Camera-type eye (tissue), 1 donor: ENCODE measurements around the gene ZNF431. TPM values are rescaled to one million over a fixed set of nuclear protein-coding genes. Genes with fewer than 3 reads are reported as not detected.

Experiments used
- total RNA-seq: library from RNA; depleted of rRNA; stranded (reverse); fragments of >200 nt; gene quantifications from one replicate; pipeline ENCODE4 v1.2.3, GENCODE V29; 2014

The ZNF431 gene
- 30.1 TPM for total RNA-seq

GRCh38 chr19:21141787-21142464 lies at the start of gene ZNF431:
ZNF431 (plus strand) TSS chr19:21142040; CDS start chr19:21142184, 144 bp downstream.

Other genes with a start within 250 kb of the ZNF431 start
- gene ZNF85, start 218.8 kb upstream of the ZNF431 start, total RNA-seq = 16.5 TPM
- gene ZNF430, start 121.4 kb upstream of the ZNF431 start, total RNA-seq = 29.2 TPM
- gene ZNF714, start 59.8 kb upstream of the ZNF431 start, total RNA-seq = 38.6 TPM
- gene ZNF708, start 187.4 kb downstream of the ZNF431 start, total RNA-seq = 40.8 TPM
- gene ZNF738, start 217.0 kb downstream of the ZNF431 start, total RNA-seq = 35.1 TPM